HCT116 (cell line): ENCODE data around the gene PRDM11. TPM values are rescaled to one million over a fixed set of nuclear protein-coding genes. Genes with fewer than 3 reads are reported as not detected.

Experiments used
- ATAC-seq: fragments of 200-7000 bp; cut with Tn5 transposase; 2 replicates; pipeline ENCODE4 v1.9.1; 2020; ENCODE audit warnings: mild to moderate bottlenecking, moderate library complexity
- BruUV-seq: library from RNA; stranded (reverse); fragments of 400-500 nt; replicated peaks from 2 replicates; lab custom pipeline; 2021; lab: Mats Ljungman, UMichigan
- CTCF ChIA-PET: fragments of 300-600 bp; sonication (Branson Sonifier 250); formaldehyde crosslinking; loops from one replicate; lab custom pipeline; 2021; ENCODE audit warnings: antibody characterized with exemption; lab: Charles Lee
- POLR2A ChIA-PET: fragments of 300-600, 350-600 bp; sonication (Branson Sonifier 250); formaldehyde crosslinking; loops from one replicate; lab custom pipeline; 2021; ENCODE audit warnings: antibody characterized with exemption; lab: Charles Lee
- RAD21 ChIA-PET, 2 experiments: fragments of 300-600 bp; sonication (Branson Sonifier 250); formaldehyde crosslinking; loops; one replicate each; lab custom pipeline; 2023; ENCODE audit warnings: low total read pairs in 2 of 2; ENCODE audit not compliant: uncharacterized antibody in 2 of 2, unreplicated experiment in 2 of 2, low non-redundant PET in 1 of 2; lab: Charles Lee
- DNase-seq: peaks from one replicate; pipeline ENCODE4 v3.0.0-alpha.2; 2010; ENCODE audit warnings: low read depth, low spot score
- H2AFZ ChIP-seq: fragments of 200-600 bp; shearing (Covaris generic), sonication (generic); 2 replicates; pipeline ENCODE4 v1.6.1; 2017; ENCODE audit warnings: low read depth, mixed run types, mixed read lengths, antibody characterized with exemption, low read length; ENCODE audit not compliant: poor library complexity, severe bottlenecking
- H3K27ac ChIP-seq: 2 replicates; pipeline ENCODE4 v1.5.1; 2012; ENCODE audit warnings: low read depth, low read length
- H3K27me3 ChIP-seq: fragments of 200-600 bp; sonication (generic); 2 replicates; pipeline ENCODE4 v1.6.1; 2016; ENCODE audit warnings: mixed run types, low read length, mixed read lengths; ENCODE audit not compliant: insufficient read depth
- H3K36me3 ChIP-seq, 2 experiments: fragments of 200-500 bp in 1 of 2; fragments of 200-600 bp in 1 of 2; sonication (Bioruptor generic) in 1 of 2; sonication (generic) in 1 of 2; 2 replicates each; pipeline versions ENCODE4 v1.5.1 to v1.6.1; 2014 to 2016; ENCODE audit warnings: low read length in 2 of 2, inconsistent platforms in 1 of 2, mixed read lengths in 1 of 2, mixed run types in 1 of 2; ENCODE audit not compliant: insufficient read depth in 2 of 2, control insufficient read depth in 1 of 2
- H3K4me1 ChIP-seq, 2 experiments: fragments of 200-600 bp in 1 of 2; sonication (generic) in 1 of 2; 2 replicates each; pipeline versions ENCODE4 v1.5.1 to v1.6.1; 2012 to 2017; ENCODE audit warnings: low read length in 2 of 2, inconsistent platforms in 1 of 2, mild to moderate bottlenecking in 1 of 2, mixed read lengths in 1 of 2, mixed run types in 1 of 2, moderate library complexity in 1 of 2; ENCODE audit not compliant: insufficient read depth in 2 of 2, control insufficient read depth in 1 of 2
- H3K4me2 ChIP-seq: fragments of 200-600 bp; sonication (generic); 2 replicates; pipeline ENCODE4 v1.6.1; 2017; ENCODE audit warnings: mixed run types, low read length, mixed read lengths
- H3K4me3 ChIP-seq, 2 experiments: fragments of 200-600 bp in 1 of 2; sonication (generic) in 1 of 2; replicated peaks in 1 of 2; 2 replicates each; pipeline ENCODE4 v1.5.1; 2011 to 2016; ENCODE audit warnings: low read length in 2 of 2, control low read depth in 1 of 2, low read depth in 1 of 2, mild to moderate bottlenecking in 1 of 2, mixed read lengths in 1 of 2, mixed run types in 1 of 2
- H3K79me2 ChIP-seq: fragments of 200-600 bp; sonication (generic); 2 replicates; pipeline ENCODE4 v1.6.1; 2017; ENCODE audit warnings: mild to moderate bottlenecking, mixed run types, low read length, moderate library complexity, mixed read lengths; ENCODE audit not compliant: insufficient read depth
- H3K9ac ChIP-seq: fragments of 200-600 bp; sonication (generic); 2 replicates; pipeline ENCODE4 v1.6.1; 2016; ENCODE audit warnings: low read length, mixed read lengths
- H3K9me2 ChIP-seq: fragments of 200-600 bp; sonication (generic), shearing (Covaris generic); 2 replicates; pipeline ENCODE4 v1.6.1; 2017; ENCODE audit warnings: mixed run types, mild to moderate bottlenecking, moderate library complexity; ENCODE audit not compliant: insufficient read depth
- H3K9me3 ChIP-seq, 2 experiments: fragments of 200-500 bp in 1 of 2; fragments of 200-600 bp in 1 of 2; sonication (Bioruptor generic) in 1 of 2; sonication (generic) in 1 of 2; 2 replicates each; pipeline ENCODE4 v1.6.1; 2014 to 2017; ENCODE audit warnings: low read length in 2 of 2, mixed read lengths in 2 of 2, inconsistent platforms in 1 of 2, low read depth in 1 of 2, mild to moderate bottlenecking in 1 of 2, mixed run types in 1 of 2, moderate library complexity in 1 of 2; ENCODE audit not compliant: control insufficient read depth in 1 of 2, insufficient read depth in 1 of 2
- H4K20me1 ChIP-seq: fragments of 200-600 bp; sonication (generic), shearing (Covaris generic); 2 replicates; pipeline ENCODE4 v1.6.1; 2017; ENCODE audit warnings: mixed run types, mild to moderate bottlenecking, moderate library complexity; ENCODE audit not compliant: insufficient read depth
- CBX3 ChIP-seq: IDR thresholded peaks from 2 replicates; pipeline ENCODE4 v1.6.1; 2012; ENCODE audit warnings: low read depth
- CEBPB ChIP-seq: IDR thresholded peaks from 2 replicates; pipeline ENCODE4 v1.6.1; 2012; ENCODE audit warnings: low read depth
- EZH2 ChIP-seq: fragments of 200-600 bp; sonication (generic); IDR thresholded peaks from 2 replicates; pipeline ENCODE4 v1.6.1; 2017; ENCODE audit warnings: antibody characterized with exemption, mixed run types
- EZH2phosphoT487 ChIP-seq: fragments of 200-600 bp; IDR thresholded peaks from 2 replicates; pipeline ENCODE4 v1.6.1; 2018; ENCODE audit warnings: antibody characterized with exemption, borderline replicate concordance
- JUND ChIP-seq: IDR thresholded peaks from 2 replicates; pipeline ENCODE4 v1.6.1; 2012
- RAD21 ChIP-seq: IDR thresholded peaks from 2 replicates; pipeline ENCODE4 v1.6.1; 2012; ENCODE audit warnings: low read depth, mild to moderate bottlenecking
- SP1 ChIP-seq: IDR thresholded peaks from 2 replicates; pipeline ENCODE4 v1.6.1; 2012; ENCODE audit warnings: low read depth
- TCF7L2 ChIP-seq: IDR thresholded peaks from 2 replicates; pipeline ENCODE4 v1.7.0; 2011; ENCODE audit warnings: borderline replicate concordance, inconsistent platforms; ENCODE audit not compliant: insufficient read depth, insufficient read length; ENCODE audit errors: extremely low read depth
- YY1 ChIP-seq: IDR thresholded peaks from 2 replicates; pipeline ENCODE4 v1.6.1; 2011; ENCODE audit warnings: low read length, low read depth, moderate library complexity, mild to moderate bottlenecking; ENCODE audit not compliant: insufficient replicate concordance; ENCODE audit errors: extremely low read depth
- ZFX ChIP-seq: fragments of 450-650 bp; IDR thresholded peaks from 2 replicates; pipeline ENCODE4 v1.6.1; 2017
- intact Hi-C: fragments of 100-400 bp; cut with micrococcal nuclease; formaldehyde crosslinking; loops from 2 replicates; pipeline ENCODE4 v1.10.0; 2022
- total RNA-seq: library from RNA; stranded (reverse); gene quantifications from one replicate; pipeline ENCODE4 v1.2.1, GENCODE V29; 2021; ENCODE audit not compliant: unreplicated experiment
- TF ChIP-seq, protein P1 (sequence below): IDR thresholded peaks from 2 replicates; pipeline ENCODE4 v1.6.1; 2012
- TF ChIP-seq, protein P2 (sequence below): IDR thresholded peaks from 2 replicates; pipeline ENCODE4 v1.6.1; 2012; ENCODE audit warnings: low read depth
- TF ChIP-seq, protein P3 (sequence below), 3 experiments: fragments of 200-600 bp in 1 of 3; sonication (generic) in 1 of 3; IDR thresholded peaks in 2 of 3; conservative IDR thresholded peaks in 1 of 3; 2 replicates each; pipeline ENCODE4 v1.5.1; 2012 to 2017; ENCODE audit warnings: low read depth in 2 of 3, low read length in 2 of 3, antibody characterized with exemption in 1 of 3, borderline replicate concordance in 1 of 3, control low read depth in 1 of 3, mild to moderate bottlenecking in 1 of 3, mixed read lengths in 1 of 3, mixed run types in 1 of 3, moderate library complexity in 1 of 3; ENCODE audit not compliant: insufficient read depth in 1 of 3

The PRDM11 gene
- total RNA-seq, 1 experiment from 2014 or later = 9.3 TPM

DNA sequence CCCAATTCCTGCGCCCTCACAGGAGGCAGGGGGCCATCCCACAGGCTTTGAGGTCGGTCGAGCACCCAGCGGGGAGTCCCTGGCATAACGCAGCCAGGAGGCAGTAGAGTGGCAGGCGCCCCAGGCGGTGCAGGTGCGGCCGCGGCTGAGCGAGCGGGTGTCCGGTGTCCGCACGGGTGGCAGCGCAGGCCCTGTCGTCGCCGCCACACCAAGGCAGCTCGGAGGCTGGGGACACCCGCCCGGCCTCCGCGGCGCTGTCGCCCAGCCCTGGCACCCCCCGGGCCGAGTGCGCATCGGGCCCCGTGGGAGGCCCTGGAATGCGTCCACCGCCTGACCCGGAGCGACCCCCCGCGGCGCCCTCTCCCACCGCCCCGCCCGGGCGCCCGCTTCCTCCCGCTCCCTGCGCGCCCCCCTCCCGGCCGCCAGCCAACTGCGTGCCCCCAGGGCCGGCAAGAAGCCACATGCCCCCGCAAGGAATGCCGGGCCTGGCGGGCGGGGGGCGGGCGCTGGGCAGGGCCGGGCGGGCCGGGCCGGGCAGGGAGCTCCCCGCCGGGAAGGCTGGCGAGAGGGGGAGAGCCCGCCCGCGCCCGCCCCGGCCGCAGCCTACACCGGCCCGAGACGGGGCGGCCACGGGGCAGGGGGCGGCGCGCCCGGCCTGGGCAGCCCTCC, 33.9 kb downstream of the PRDM11 start:
- H3K4me2 ChIP-seq = peak overlapping the region; percentile 89
- H3K4me1 ChIP-seq = peaks cover 27 to 28% of the 10 kb centered on the region in 2 experiments
- no peak overlapping the region for H2AFZ ChIP-seq
- peak overlapping the region; percentile 44 to 56 for H3K4me3 ChIP-seq
- ChIA-PET CTCF (interaction anchor here (0.5 to 2.0 kb wide), 5 partner anchors 9 to 591 kb away, joined by 3 to 9 read pairs (median 3); no protein-coding TSS in a partner anchor), RAD21 (interaction anchor here (0.6 to 1.2 kb wide), 3 partner anchors 23 to 70 kb away, joined by 3 to 4 read pairs (median 4); no protein-coding TSS in a partner anchor), POLR2A (no interaction called here)
- no peaks in the 10 kb centered on the region for H3K27me3 ChIP-seq
- no peaks in the 10 kb centered on the region for H3K36me3 ChIP-seq
- H3K79me2 ChIP-seq = no peaks in the 10 kb centered on the region
- TF ChIP-seq, protein P1, sequence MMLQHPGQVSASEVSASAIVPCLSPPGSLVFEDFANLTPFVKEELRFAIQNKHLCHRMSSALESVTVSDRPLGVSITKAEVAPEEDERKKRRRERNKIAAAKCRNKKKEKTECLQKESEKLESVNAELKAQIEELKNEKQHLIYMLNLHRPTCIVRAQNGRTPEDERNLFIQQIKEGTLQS = no peak
- TF ChIP-seq, protein P2, sequence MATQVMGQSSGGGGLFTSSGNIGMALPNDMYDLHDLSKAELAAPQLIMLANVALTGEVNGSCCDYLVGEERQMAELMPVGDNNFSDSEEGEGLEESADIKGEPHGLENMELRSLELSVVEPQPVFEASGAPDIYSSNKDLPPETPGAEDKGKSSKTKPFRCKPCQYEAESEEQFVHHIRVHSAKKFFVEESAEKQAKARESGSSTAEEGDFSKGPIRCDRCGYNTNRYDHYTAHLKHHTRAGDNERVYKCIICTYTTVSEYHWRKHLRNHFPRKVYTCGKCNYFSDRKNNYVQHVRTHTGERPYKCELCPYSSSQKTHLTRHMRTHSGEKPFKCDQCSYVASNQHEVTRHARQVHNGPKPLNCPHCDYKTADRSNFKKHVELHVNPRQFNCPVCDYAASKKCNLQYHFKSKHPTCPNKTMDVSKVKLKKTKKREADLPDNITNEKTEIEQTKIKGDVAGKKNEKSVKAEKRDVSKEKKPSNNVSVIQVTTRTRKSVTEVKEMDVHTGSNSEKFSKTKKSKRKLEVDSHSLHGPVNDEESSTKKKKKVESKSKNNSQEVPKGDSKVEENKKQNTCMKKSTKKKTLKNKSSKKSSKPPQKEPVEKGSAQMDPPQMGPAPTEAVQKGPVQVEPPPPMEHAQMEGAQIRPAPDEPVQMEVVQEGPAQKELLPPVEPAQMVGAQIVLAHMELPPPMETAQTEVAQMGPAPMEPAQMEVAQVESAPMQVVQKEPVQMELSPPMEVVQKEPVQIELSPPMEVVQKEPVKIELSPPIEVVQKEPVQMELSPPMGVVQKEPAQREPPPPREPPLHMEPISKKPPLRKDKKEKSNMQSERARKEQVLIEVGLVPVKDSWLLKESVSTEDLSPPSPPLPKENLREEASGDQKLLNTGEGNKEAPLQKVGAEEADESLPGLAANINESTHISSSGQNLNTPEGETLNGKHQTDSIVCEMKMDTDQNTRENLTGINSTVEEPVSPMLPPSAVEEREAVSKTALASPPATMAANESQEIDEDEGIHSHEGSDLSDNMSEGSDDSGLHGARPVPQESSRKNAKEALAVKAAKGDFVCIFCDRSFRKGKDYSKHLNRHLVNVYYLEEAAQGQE = no peak
- TF ChIP-seq, protein P3, sequence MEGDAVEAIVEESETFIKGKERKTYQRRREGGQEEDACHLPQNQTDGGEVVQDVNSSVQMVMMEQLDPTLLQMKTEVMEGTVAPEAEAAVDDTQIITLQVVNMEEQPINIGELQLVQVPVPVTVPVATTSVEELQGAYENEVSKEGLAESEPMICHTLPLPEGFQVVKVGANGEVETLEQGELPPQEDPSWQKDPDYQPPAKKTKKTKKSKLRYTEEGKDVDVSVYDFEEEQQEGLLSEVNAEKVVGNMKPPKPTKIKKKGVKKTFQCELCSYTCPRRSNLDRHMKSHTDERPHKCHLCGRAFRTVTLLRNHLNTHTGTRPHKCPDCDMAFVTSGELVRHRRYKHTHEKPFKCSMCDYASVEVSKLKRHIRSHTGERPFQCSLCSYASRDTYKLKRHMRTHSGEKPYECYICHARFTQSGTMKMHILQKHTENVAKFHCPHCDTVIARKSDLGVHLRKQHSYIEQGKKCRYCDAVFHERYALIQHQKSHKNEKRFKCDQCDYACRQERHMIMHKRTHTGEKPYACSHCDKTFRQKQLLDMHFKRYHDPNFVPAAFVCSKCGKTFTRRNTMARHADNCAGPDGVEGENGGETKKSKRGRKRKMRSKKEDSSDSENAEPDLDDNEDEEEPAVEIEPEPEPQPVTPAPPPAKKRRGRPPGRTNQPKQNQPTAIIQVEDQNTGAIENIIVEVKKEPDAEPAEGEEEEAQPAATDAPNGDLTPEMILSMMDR (IDR thresholded peaks at IDR 0.05 in 2 of 3, conservative IDR thresholded peaks at IDR 0.05 in 1 of 3; ENCODE audit: borderline replicate concordance in 1 of 3, insufficient read depth in 1 of 3, low read depth in 2 of 3, low read length in 2 of 3) = peak in 2 of 3 experiments; percentile 54 to 67; a peak in 4 of 6 replicates
- no peak for TF ChIP-seq RAD21
- no peak for TF ChIP-seq CEBPB
- peak; percentile 58 for TF ChIP-seq ZFX
- TF ChIP-seq CBX3 = peak; percentile 33; the same call in 1 of the 2 replicates
- TF ChIP-seq TCF7L2 = peak; percentile 76
- TF ChIP-seq YY1 = no peak
- TF ChIP-seq EZH2phosphoT487 = no peak
- TF ChIP-seq JUND = no peak
- no peak for TF ChIP-seq SP1
- TF ChIP-seq EZH2 = no peak
- H3K9ac ChIP-seq = peak overlapping the region; percentile 75
- H3K9me2 ChIP-seq = no peaks in the 10 kb centered on the region
- no peaks in the 10 kb centered on the region for H3K9me3 ChIP-seq
- peak; percentile 84 for ATAC-seq
- H3K27ac ChIP-seq = peak overlapping the region; percentile 82
- H4K20me1 ChIP-seq = no peaks in the 10 kb centered on the region
- no TSS peak for BruUV-seq
- DNase-seq = peak; percentile 16
- intact Hi-C loops = loop anchor here (10.0 kb wide), 1 partner anchor 74 kb away; no protein-coding TSS in a partner anchor
